Breast epithelium (tissue), 3 donors: ENCODE measurements around the gene E2F4.

Source experiments
- CTCF ChIP-seq, 3 donors: fragments of 450-650 bp; IDR thresholded peaks; one replicate each; pipeline ENCODE4 v1.5.1; 2016 to 2017; ENCODE audit warnings: antibody characterized with exemption in 3 of 3, mild to moderate bottlenecking in 3 of 3, moderate library complexity in 3 of 3
- POLR2A ChIP-seq: fragments of 450-650 bp; IDR thresholded peaks from one replicate; pipeline ENCODE4 v1.6.1; 2016; ENCODE audit warnings: antibody characterized with exemption, mild to moderate bottlenecking, moderate library complexity

- TF ChIP-seq CTCF (IDR thresholded peaks at IDR 0.05), result no peak
- no peak for TF ChIP-seq POLR2A
Measured at GRCh38 chr16:67208154-67208896, 16.4 kb downstream of the E2F4 start.
